Neural progenitor cell (in vitro differentiated cells): ENCODE results near the gene MAP1LC3B2. TPM values are rescaled to one million over a fixed set of nuclear protein-coding genes. Genes with fewer than 3 reads are reported as not detected.

Source experiments
- DNase-seq: peaks from one replicate; pipeline ENCODE4 v3.0.0-alpha.2; 2016; ENCODE audit warnings: low spot score
- H2AFZ ChIP-seq: fragments of 200-600 bp; sonication (generic); replicated peaks from 2 replicates; pipeline ENCODE4 v1.6.1; 2016; ENCODE audit warnings: antibody characterized with exemption
- H3F3A ChIP-seq: fragments of 200-600 bp; sonication (generic); 2 replicates; pipeline ENCODE4 v1.6.1; 2016; ENCODE audit warnings: antibody characterized with exemption, low read depth
- H3K27ac ChIP-seq: fragments of 200-600 bp; sonication (generic); 2 replicates; pipeline ENCODE4 v1.5.1; 2016; ENCODE audit warnings: mild to moderate bottlenecking
- H3K27me3 ChIP-seq: fragments of 200-600 bp; sonication (generic); 2 replicates; pipeline ENCODE4 v1.6.1; 2016; ENCODE audit warnings: mild to moderate bottlenecking, moderate library complexity
- H3K36me3 ChIP-seq: fragments of 200-600 bp; sonication (generic); 2 replicates; pipeline ENCODE4 v1.5.1; 2016
- H3K4me1 ChIP-seq: fragments of 200-600 bp; sonication (generic); 2 replicates; pipeline ENCODE4 v1.6.1; 2016; ENCODE audit warnings: mixed run types
- H3K4me2 ChIP-seq: fragments of 200-600 bp; sonication (generic); 2 replicates; pipeline ENCODE4 v1.6.1; 2016
- H3K4me3 ChIP-seq: fragments of 200-600 bp; sonication (generic); 2 replicates; pipeline ENCODE4 v1.5.1; 2016
- H3K79me2 ChIP-seq: fragments of 200-600 bp; sonication (generic); 2 replicates; pipeline ENCODE4 v1.6.1; 2016; ENCODE audit warnings: low read depth
- H3K9ac ChIP-seq: fragments of 200-600 bp; sonication (generic); 2 replicates; pipeline ENCODE4 v1.6.1; 2016
- H3K9me3 ChIP-seq: fragments of 200-600 bp; sonication (generic); 2 replicates; pipeline ENCODE4 v1.5.1; 2016; ENCODE audit warnings: low read depth
- H4K20me1 ChIP-seq: fragments of 200-600 bp; sonication (generic); 2 replicates; pipeline ENCODE4 v1.6.1; 2016; ENCODE audit warnings: low read depth
- H3K27ac Mint-ChIP-seq: 3 replicates; pipeline ENCODE4 v1.8.0; 2021; ENCODE audit warnings: mixed read lengths
- H3K27me3 Mint-ChIP-seq: 2 replicates; pipeline ENCODE4 v1.8.0; 2022; ENCODE audit warnings: low read depth, mild to moderate bottlenecking, inconsistent platforms, moderate library complexity, mixed read lengths; ENCODE audit not compliant: insufficient read depth
- H3K36me3 Mint-ChIP-seq: 3 replicates; pipeline ENCODE4 v1.8.0; 2021; ENCODE audit warnings: mixed read lengths
- H3K4me1 Mint-ChIP-seq: 3 replicates; pipeline ENCODE4 v1.8.0; 2021; ENCODE audit warnings: mixed read lengths
- H3K4me3 Mint-ChIP-seq: 3 replicates; pipeline ENCODE4 v1.8.0; 2021; ENCODE audit warnings: mild to moderate bottlenecking, moderate library complexity, mixed read lengths
- H3K9me3 Mint-ChIP-seq: 3 replicates; pipeline ENCODE4 v1.8.0; 2020; ENCODE audit warnings: mixed read lengths
- EZH2 ChIP-seq: fragments of 200-600 bp; sonication (generic); IDR thresholded peaks from 2 replicates; pipeline ENCODE4 v1.6.1; 2017; ENCODE audit warnings: antibody characterized with exemption, mild to moderate bottlenecking, moderate library complexity
- EZH2phosphoT487 ChIP-seq: fragments of 200-600 bp; sonication (generic); IDR thresholded peaks from 2 replicates; pipeline ENCODE4 v1.6.1; 2017; ENCODE audit warnings: antibody characterized with exemption
- total RNA-seq: library from RNA; depleted of rRNA; stranded (reverse); fragments of >200 nt; gene quantifications from 2 replicates; pipeline ENCODE4 v1.2.3, GENCODE V29; 2015; ENCODE audit warnings: low replicate concordance
- TF ChIP-seq, protein P1 (sequence below): fragments of 200-600 bp; sonication (generic); IDR thresholded peaks from 2 replicates; pipeline ENCODE4 v1.5.1; 2017; ENCODE audit warnings: antibody characterized with exemption, mild to moderate bottlenecking

Gene MAP1LC3B2
- total RNA-seq, 1 donor from 2014 or later: 0.39 TPM

DNA sequence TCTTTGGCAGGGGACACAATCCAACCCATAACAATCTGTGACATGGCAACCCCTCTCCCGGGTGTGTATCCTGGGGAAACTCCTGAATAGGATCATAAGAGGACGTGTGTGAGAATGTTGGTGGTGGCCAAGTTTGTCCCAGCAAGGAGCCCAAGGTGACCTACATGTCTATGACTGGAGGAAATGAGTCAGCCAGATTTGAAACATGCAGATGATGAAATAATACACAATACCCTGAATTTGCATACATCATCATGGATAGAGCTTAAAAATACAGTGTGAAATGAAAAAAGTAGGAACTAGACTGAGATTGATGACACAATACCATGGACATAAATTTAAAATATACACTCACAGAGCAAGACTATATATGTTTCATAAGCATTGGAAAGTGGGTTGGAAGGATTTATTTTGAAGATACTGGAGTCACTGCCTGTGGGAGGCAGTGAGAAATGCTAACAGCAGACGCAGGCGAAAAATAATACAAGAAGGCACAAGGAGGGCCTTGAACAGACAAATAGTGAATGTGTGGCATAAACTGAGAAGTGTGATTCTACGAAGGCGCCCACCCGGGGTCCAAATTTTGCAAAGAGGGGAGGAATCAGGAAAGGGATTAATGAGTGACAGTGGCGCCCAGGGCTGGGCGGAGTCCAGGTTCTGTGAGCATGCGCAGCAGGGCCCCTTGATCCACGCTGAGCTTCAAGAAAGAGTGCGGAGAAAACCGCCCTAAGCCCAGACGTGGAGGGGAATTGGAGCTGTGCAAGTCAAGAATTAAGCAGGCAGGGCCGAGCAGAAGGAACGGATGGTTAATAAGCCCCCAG, 7.0 kb upstream of the MAP1LC3B2 start:
- peaks cover 16% of the 10 kb centered on the region for H3K4me1 Mint-ChIP-seq
- H4K20me1 ChIP-seq: no peaks in the 10 kb centered on the region
- TF ChIP-seq, protein P1, sequence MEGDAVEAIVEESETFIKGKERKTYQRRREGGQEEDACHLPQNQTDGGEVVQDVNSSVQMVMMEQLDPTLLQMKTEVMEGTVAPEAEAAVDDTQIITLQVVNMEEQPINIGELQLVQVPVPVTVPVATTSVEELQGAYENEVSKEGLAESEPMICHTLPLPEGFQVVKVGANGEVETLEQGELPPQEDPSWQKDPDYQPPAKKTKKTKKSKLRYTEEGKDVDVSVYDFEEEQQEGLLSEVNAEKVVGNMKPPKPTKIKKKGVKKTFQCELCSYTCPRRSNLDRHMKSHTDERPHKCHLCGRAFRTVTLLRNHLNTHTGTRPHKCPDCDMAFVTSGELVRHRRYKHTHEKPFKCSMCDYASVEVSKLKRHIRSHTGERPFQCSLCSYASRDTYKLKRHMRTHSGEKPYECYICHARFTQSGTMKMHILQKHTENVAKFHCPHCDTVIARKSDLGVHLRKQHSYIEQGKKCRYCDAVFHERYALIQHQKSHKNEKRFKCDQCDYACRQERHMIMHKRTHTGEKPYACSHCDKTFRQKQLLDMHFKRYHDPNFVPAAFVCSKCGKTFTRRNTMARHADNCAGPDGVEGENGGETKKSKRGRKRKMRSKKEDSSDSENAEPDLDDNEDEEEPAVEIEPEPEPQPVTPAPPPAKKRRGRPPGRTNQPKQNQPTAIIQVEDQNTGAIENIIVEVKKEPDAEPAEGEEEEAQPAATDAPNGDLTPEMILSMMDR: no peak
- TF ChIP-seq EZH2: no peak
- no peak for TF ChIP-seq EZH2phosphoT487
- no peaks in the 10 kb centered on the region for H3K79me2 ChIP-seq
- H3K27ac Mint-ChIP-seq: no peak overlapping the region
- no peaks in the 10 kb centered on the region for H3F3A ChIP-seq
- H3K36me3 Mint-ChIP-seq: no peaks in the 10 kb centered on the region
- H3K4me3 ChIP-seq: no peak overlapping the region
- H3K9me3 ChIP-seq: no peaks in the 10 kb centered on the region
- H3K4me1 ChIP-seq: no peaks in the 10 kb centered on the region
- no peaks in the 10 kb centered on the region for H3K27me3 ChIP-seq
- H2AFZ ChIP-seq: no peak overlapping the region
- H3K27me3 Mint-ChIP-seq: peaks cover 3% of the 10 kb centered on the region
- H3K4me3 Mint-ChIP-seq: no peak overlapping the region
- peaks cover 3% of the 10 kb centered on the region for H3K9me3 Mint-ChIP-seq
- peak; percentile 6 for DNase-seq
- no peak overlapping the region for H3K4me2 ChIP-seq
- H3K9ac ChIP-seq: no peak overlapping the region
- H3K27ac ChIP-seq: no peak overlapping the region
- H3K36me3 ChIP-seq: no peaks in the 10 kb centered on the region

DNA sequence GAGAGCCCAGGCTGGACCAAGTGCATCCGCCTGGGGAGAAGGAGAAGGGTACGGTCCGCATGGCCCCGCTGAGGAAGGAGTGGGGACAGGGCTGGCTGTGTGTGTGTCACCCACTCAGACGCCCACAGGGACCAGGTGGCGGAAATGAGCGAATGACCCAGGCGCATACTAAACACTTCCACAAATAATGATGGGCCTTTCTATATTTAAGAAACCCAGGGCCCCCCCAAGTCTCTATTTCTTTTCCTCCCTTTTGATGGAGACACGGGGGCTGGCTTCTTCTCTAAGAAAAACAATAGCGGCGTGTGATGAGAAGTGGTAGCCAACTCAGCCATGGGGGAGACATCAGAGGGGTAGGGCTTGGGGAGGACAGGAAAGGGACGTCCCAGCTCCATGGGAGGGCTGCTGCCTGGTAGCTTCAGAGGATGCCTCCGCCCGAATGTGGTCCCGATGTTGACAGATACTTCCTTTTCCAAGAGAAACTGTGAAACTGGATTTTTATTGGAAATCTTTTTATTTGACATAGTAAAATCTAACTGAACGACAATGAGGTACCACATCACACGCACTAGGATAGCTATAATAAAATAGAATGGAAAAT, 6.3 kb upstream of the MAP1LC3B2 start:
- H3K9ac ChIP-seq: no peak overlapping the region
- no peak overlapping the region for H3K27ac Mint-ChIP-seq
- no peak overlapping the region for H3K27ac ChIP-seq

GRCh38 chr12:116556356-116556952, 2.7 kb upstream of the MAP1LC3B2 start:
- H3K27me3 ChIP-seq: no peaks in the 10 kb centered on the region
- no peak overlapping the region for H3K4me3 ChIP-seq
- no peaks in the 10 kb centered on the region for H3K9me3 ChIP-seq
- H2AFZ ChIP-seq: no peak overlapping the region
- H3K4me1 ChIP-seq: peaks cover 18% of the 10 kb centered on the region
- peaks cover 19% of the 10 kb centered on the region for H3F3A ChIP-seq
- Mint-ChIP-seq H3K27me3 (no peaks in the 10 kb centered on the region), H3K4me3 (no peak overlapping the region), H3K4me1 (peaks cover 22% of the 10 kb centered on the region), H3K27ac (no peak overlapping the region), H3K36me3 (no peaks in the 10 kb centered on the region), H3K9me3 (peaks cover 3% of the 10 kb centered on the region)
- TF ChIP-seq EZH2phosphoT487: no peak
- TF ChIP-seq, protein P1: no peak
- TF ChIP-seq EZH2: no peak
- H3K4me2 ChIP-seq: no peak overlapping the region
- DNase-seq: no peak
- no peaks in the 10 kb centered on the region for H4K20me1 ChIP-seq
- no peak overlapping the region for H3K27ac ChIP-seq
- no peaks in the 10 kb centered on the region for H3K36me3 ChIP-seq
- no peaks in the 10 kb centered on the region for H3K79me2 ChIP-seq
- H3K9ac ChIP-seq: no peak overlapping the region

More for the DNA sequence above, 6.3 kb upstream of the MAP1LC3B2 start:
- Mint-ChIP-seq H3K4me3 (no peak overlapping the region), H3K9me3 (peaks cover 3% of the 10 kb centered on the region), H3K4me1 (peaks cover 14% of the 10 kb centered on the region), H3K27me3 (peaks cover 1% of the 10 kb centered on the region), H3K36me3 (no peaks in the 10 kb centered on the region)
- no peak overlapping the region for H2AFZ ChIP-seq
- H3K4me1 ChIP-seq: no peaks in the 10 kb centered on the region
- no peak overlapping the region for H3K4me2 ChIP-seq
- H3K9me3 ChIP-seq: no peaks in the 10 kb centered on the region
- H3K27me3 ChIP-seq: no peaks in the 10 kb centered on the region
- DNase-seq: no peak
- no peaks in the 10 kb centered on the region for H3K36me3 ChIP-seq
- no peaks in the 10 kb centered on the region for H3K79me2 ChIP-seq
- no peaks in the 10 kb centered on the region for H3F3A ChIP-seq
- H3K4me3 ChIP-seq: no peak overlapping the region
- no peaks in the 10 kb centered on the region for H4K20me1 ChIP-seq
- TF ChIP-seq EZH2: no peak
- no peak for TF ChIP-seq EZH2phosphoT487
- TF ChIP-seq, protein P1: no peak
